Transverse colon (tissue), 4 donors: ENCODE results near the gene CYP3A7. TPM values are rescaled to one million over a fixed set of nuclear protein-coding genes. Genes with fewer than 3 reads are reported as not detected.

Experiments used
- DNase-seq: peaks from one replicate; pipeline ENCODE4 v3.0.0-alpha.2; 2019
- H3K27ac ChIP-seq, 4 donors: fragments of 200-600 bp; sonication (generic); 2 replicates each; pipeline ENCODE4 v1.5.1; 2016 to 2018; ENCODE audit warnings: inconsistent platforms in 4 of 4
- H3K27me3 ChIP-seq: fragments of 200-600 bp; sonication (generic); 2 replicates; pipeline ENCODE4 v1.5.1; 2017; ENCODE audit warnings: inconsistent platforms
- H3K36me3 ChIP-seq, 4 donors: fragments of 200-600 bp; sonication (generic); 2 replicates each; pipeline ENCODE4 v1.5.1; 2017 to 2019; ENCODE audit warnings: inconsistent platforms in 4 of 4
- H3K4me1 ChIP-seq, 4 donors: fragments of 200-600 bp; sonication (generic); 2 replicates each; pipeline ENCODE4 v1.5.1; 2017 to 2020; ENCODE audit warnings: inconsistent platforms in 4 of 4
- H3K4me3 ChIP-seq, 4 donors: fragments of 200-600 bp; sonication (generic); 1 replicate in 1 of 4; 2 replicates in 3 of 4; pipeline versions ENCODE4 v1.5.1 to v1.6.1; 2017 to 2019; ENCODE audit warnings: inconsistent platforms in 4 of 4
- H3K9me3 ChIP-seq, 2 donors: fragments of 200-600 bp; sonication (generic); 2 replicates each; pipeline ENCODE4 v1.5.1; 2017 to 2019; ENCODE audit warnings: inconsistent platforms in 2 of 2
- EP300 ChIP-seq: sonication (generic); formaldehyde crosslinking; IDR thresholded peaks from one replicate; pipeline ENCODE4 v1.6.1; 2017; ENCODE audit warnings: antibody characterized with exemption, low read depth
- POLR2A ChIP-seq: fragments of 450-650 bp; IDR thresholded peaks from one replicate; pipeline ENCODE4 v1.6.1; 2016; ENCODE audit warnings: antibody characterized with exemption, mild to moderate bottlenecking, moderate library complexity
- POLR2AphosphoS5 ChIP-seq, 3 donors: sonication (generic); formaldehyde crosslinking; IDR thresholded peaks; one replicate each; pipeline ENCODE4 v1.6.1; 2016; ENCODE audit warnings: antibody characterized with exemption in 3 of 3
- WGBS, 2 donors: methylation state at CpG; one replicate each; pipeline ENCODE4 v1.1.5; 2018; ENCODE audit warnings: low coverage in 1 of 2; 5-methylcytosine and 5-hydroxymethylcytosine counted together
- in situ Hi-C, 4 donors: fragments of 200-750 bp; cut with MboI; loops; one replicate each; pipeline versions ENCODE4 v1.15.0 to v1.15.1; 2017; ENCODE audit warnings: low sequenced_read_pairs in 3 of 4, low pct_ligation_motif_present in 1 of 4, low pct_unique_long_range_greater_than_20kb in 1 of 4
- intact Hi-C: fragments of 100-400 bp; cut with DNase I; formaldehyde crosslinking; loops from one replicate; pipeline ENCODE4 v1.15.1; 2023; ENCODE audit warnings: low total_unique reads
- total RNA-seq, 4 donors: library from RNA; depleted of rRNA; stranded (reverse); fragments of >200 nt; gene quantifications; one replicate each; pipeline ENCODE4 v1.1.0, GENCODE V29; 2016
- TF ChIP-seq, protein P1 (sequence below), 5 experiments: fragments of 200-600 bp in 3 of 5; fragments of 450-650 bp in 2 of 5; sonication (generic) in 3 of 5; IDR thresholded peaks; 1 replicate in 2 of 5; 2 replicates in 3 of 5; pipeline ENCODE4 v1.5.1; 2016 to 2017; ENCODE audit warnings: antibody characterized with exemption in 5 of 5, inconsistent platforms in 3 of 5, mild to moderate bottlenecking in 2 of 5, moderate library complexity in 1 of 5

Gene CYP3A7
- total RNA-seq, 4 donors from 2014 or later = 0.95 to 3.0 (median 0.96) TPM; not detected in 1

GRCh38 chr7:99768471-99768870 is 33.5 kb upstream of the CYP3A7 start:
- intact Hi-C loops (no loop called here), in situ Hi-C loops (no loop called here)
- H3K9me3 ChIP-seq = no peaks in the 10 kb centered on the region

DNA sequence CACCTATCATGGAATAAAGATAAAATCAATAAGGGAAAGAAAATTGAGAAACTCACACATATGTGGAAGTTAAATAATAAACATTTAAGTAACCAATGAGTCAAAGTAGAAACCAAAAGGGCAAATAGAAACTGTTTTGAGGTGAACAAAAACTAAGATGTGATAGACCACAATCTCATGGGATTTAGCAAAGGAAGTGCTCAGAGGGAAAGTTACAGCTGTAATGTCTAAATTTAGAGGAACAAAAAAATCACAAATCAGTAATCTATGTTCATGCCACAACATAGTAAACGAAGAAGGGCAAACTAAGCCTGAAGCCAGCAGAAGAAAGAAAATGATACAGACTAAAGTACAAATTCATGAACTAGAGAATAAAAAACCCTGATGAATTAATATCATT is 32.7 kb upstream of the CYP3A7 start:
- Histone ChIP-seq H3K27ac (no peak overlapping the region), H3K4me1 (peaks cover 0 to 9% (median 4%) of the 10 kb centered on the region in 4 donors), H3K27me3 (no peaks in the 10 kb centered on the region), H3K36me3 (no peaks in the 10 kb centered on the region), H3K9me3 (no peaks in the 10 kb centered on the region), H3K4me3 (no peak overlapping the region)
- intact Hi-C loops = no loop called here
- DNase-seq = no peak
- in situ Hi-C loops = no loop called here
- 40 to 62% methylated on average over 1 of the region's 1 CpG for WGBS, 2 donors
- no peak for TF ChIP-seq EP300
- TF ChIP-seq POLR2AphosphoS5 (IDR thresholded peaks at IDR 0.05) = no peak
- TF ChIP-seq, protein P1, sequence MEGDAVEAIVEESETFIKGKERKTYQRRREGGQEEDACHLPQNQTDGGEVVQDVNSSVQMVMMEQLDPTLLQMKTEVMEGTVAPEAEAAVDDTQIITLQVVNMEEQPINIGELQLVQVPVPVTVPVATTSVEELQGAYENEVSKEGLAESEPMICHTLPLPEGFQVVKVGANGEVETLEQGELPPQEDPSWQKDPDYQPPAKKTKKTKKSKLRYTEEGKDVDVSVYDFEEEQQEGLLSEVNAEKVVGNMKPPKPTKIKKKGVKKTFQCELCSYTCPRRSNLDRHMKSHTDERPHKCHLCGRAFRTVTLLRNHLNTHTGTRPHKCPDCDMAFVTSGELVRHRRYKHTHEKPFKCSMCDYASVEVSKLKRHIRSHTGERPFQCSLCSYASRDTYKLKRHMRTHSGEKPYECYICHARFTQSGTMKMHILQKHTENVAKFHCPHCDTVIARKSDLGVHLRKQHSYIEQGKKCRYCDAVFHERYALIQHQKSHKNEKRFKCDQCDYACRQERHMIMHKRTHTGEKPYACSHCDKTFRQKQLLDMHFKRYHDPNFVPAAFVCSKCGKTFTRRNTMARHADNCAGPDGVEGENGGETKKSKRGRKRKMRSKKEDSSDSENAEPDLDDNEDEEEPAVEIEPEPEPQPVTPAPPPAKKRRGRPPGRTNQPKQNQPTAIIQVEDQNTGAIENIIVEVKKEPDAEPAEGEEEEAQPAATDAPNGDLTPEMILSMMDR (IDR thresholded peaks at IDR 0.05) = no peak
- TF ChIP-seq POLR2A = no peak

More at GRCh38 chr7:99768471-99768870, 33.5 kb upstream of the CYP3A7 start:
- peaks cover 0 to 14% (median 7%) of the 10 kb centered on the region in 4 donors for H3K4me1 ChIP-seq
- no peak overlapping the region for H3K27ac ChIP-seq
- no peak for TF ChIP-seq POLR2AphosphoS5 (IDR thresholded peaks at IDR 0.05)
- TF ChIP-seq, protein P1 (IDR thresholded peaks at IDR 0.05) = no peak
- TF ChIP-seq EP300 = no peak
- TF ChIP-seq POLR2A = no peak
- H3K36me3 ChIP-seq = no peaks in the 10 kb centered on the region
- no peaks in the 10 kb centered on the region for H3K27me3 ChIP-seq
- no peak for DNase-seq
- WGBS, 2 donors = 52 to 76% methylated on average over 2 of the region's 2 CpGs
- H3K4me3 ChIP-seq = no peak overlapping the region

DNA sequence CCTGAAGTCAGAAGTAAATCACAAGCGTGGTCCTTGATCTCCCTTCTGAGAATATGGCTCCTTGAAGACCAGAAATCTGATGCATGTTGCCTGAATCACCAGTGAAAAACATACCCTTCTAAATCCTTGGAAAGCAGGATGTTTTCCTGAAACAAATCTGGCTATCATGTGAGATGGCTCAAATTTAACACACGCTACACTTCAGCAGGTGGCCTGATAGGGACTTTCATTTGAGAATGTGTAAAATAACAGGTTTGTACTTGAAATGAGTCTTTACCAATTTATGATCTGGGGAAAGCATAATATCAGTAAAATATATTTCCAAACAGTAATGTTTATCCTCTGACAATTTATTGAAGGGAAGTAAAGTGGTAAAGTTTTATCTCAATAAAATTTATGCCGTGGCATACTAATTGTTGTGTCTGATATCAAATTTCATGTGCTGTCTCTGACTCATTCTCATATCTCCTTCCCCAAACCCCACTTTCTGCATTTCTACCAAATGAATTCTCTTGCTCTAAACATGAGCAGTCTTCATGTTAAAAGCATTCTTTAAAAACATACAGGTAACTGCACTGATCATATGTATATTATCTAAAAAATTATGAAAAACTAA is 31.6 kb upstream of the CYP3A7 start:
- Histone ChIP-seq H3K27ac (no peak overlapping the region), H3K4me3 (no peak overlapping the region), H3K36me3 (no peaks in the 10 kb centered on the region), H3K27me3 (no peaks in the 10 kb centered on the region), H3K9me3 (no peaks in the 10 kb centered on the region), H3K4me1 (peaks cover 0 to under 1% (median under 1%) of the 10 kb centered on the region in 4 donors)
- intact Hi-C loops = no loop called here
- TF ChIP-seq POLR2A (no peak), EP300 (no peak), POLR2AphosphoS5 (IDR thresholded peaks at IDR 0.05) (no peak)
- TF ChIP-seq, protein P1 (IDR thresholded peaks at IDR 0.05) = no peak
- WGBS, 2 donors = 70 to 85% methylated on average over 1 to 3 of the region's 3 CpGs
- no peak for DNase-seq
- in situ Hi-C loops = no loop called here

DNA sequence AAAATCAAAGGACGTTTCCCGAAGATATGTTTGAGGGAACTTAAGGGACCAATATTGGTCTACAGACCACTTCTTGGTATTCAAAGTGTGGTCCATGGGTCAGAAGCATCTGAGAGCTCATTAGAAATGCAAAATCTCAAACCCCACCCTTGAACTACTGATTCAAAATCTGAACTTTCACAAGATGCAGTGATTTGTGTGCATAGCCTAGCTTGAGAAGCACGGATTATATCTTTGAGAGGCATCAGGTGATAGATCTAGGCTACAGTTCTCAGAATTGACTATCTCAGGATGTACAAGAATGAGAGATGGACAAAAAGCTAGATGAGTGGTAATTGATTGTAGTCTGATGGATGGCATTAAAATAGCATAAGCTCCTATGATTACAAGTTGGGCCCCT is 29.5 kb upstream of the CYP3A7 start:
- DNase-seq = no peak
- H3K9me3 ChIP-seq = no peaks in the 10 kb centered on the region
- WGBS, 2 donors = 88 to 89% methylated on average over 3 of the region's 3 CpGs
- no peak overlapping the region for H3K27ac ChIP-seq
- TF ChIP-seq POLR2AphosphoS5 (IDR thresholded peaks at IDR 0.05) (no peak), POLR2A (no peak), EP300 (no peak)
- TF ChIP-seq, protein P1 (IDR thresholded peaks at IDR 0.05) = no peak
- H3K27me3 ChIP-seq = no peaks in the 10 kb centered on the region
- no peaks in the 10 kb centered on the region for H3K4me1 ChIP-seq
- in situ Hi-C loops (no loop called here), intact Hi-C loops (no loop called here)
- H3K4me3 ChIP-seq = no peak overlapping the region
- no peaks in the 10 kb centered on the region for H3K36me3 ChIP-seq
